H1 (cell line): ENCODE results near the gene SECISBP2L. TPM values are rescaled to one million over a fixed set of nuclear protein-coding genes. Genes with fewer than 3 reads are reported as not detected.

Source experiments
- BCL11A ChIP-seq, 2 experiments: IDR thresholded peaks; one replicate each; pipeline ENCODE4 v1.6.1; 2011; ENCODE audit warnings: low read depth in 2 of 2, low read length in 2 of 2, mild to moderate bottlenecking in 2 of 2
- CBX5 ChIP-seq: fragments of 300-800, 300-1000 bp; sonication (generic); IDR thresholded peaks from 2 replicates; pipeline ENCODE4 v1.7.1; 2016; ENCODE audit warnings: antibody characterized with exemption, low read length, low read depth
- EGR1 ChIP-seq: IDR thresholded peaks from 2 replicates; pipeline ENCODE4 v1.6.1; 2011; ENCODE audit warnings: low read depth, low read length, borderline replicate concordance
- JUND ChIP-seq: IDR thresholded peaks from 2 replicates; pipeline ENCODE4 v1.6.1; 2011; ENCODE audit warnings: mild to moderate bottlenecking, improper control_type of control experiment, low read length
- SP4 ChIP-seq: IDR thresholded peaks from 2 replicates; pipeline ENCODE4 v1.6.1; 2012; ENCODE audit warnings: low read length, inconsistent platforms
- polyA plus RNA-seq, 7 experiments: library from polyadenylated mRNA; depleted of rRNA in 3 of 7; stranded (reverse) in 5 of 7; unstranded in 2 of 7; fragments of >200 nt in 5 of 7; fragments of 200-250 nt in 2 of 7; gene quantifications; 1 replicate in 5 of 7; 2 replicates in 1 of 7; 4 replicates in 1 of 7; pipeline versions ENCODE4 v1.2.1 to v1.2.3, GENCODE V29; 2011 to 2013; ENCODE audit warnings: missing spikeins in 2 of 7, mixed read lengths in 2 of 7
- total RNA-seq: library from RNA; stranded (reverse); fragmentation: NEBNext Ultra II Directional; extraction: Animal tissue kit (Norgen Biotek cat#: 25700); gene quantifications from 2 replicates; pipeline ENCODE4 v1.2.1, GENCODE V29; 2021
- TF ChIP-seq, protein P1 (sequence below): IDR thresholded peaks from 2 replicates; pipeline ENCODE4 v1.6.1; 2012; ENCODE audit warnings: inconsistent platforms

SECISBP2L gene
- total and polyA plus RNA-seq, 2 of the 8 experiments (the other 6 are each of a cell fraction or from before 2014, with no cell fraction given) = 7.6 to 22.8 TPM

DNA sequence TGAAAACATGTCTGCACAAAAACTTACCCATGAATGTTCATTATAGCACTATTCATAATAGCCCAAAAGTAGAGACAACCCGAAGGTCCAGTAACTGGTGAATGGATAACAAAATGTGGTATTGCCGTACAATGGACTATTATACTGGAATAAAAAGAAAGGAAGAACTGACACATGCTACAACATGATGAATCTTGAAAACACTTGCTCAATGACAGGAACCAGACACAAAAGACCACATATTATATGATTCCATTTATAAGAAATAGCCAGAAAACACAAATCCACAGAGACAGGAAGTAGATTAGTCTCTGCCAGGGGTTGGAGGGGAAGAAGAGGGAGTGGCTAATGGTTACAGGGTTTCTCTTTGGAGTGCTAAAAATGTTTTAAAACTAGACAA lies 100.9 kb downstream of the SECISBP2L start (continued):
- TF ChIP-seq EGR1 (no peak), JUND (no peak), CBX5 (no peak), SP4 (no peak), BCL11A (IDR thresholded peaks at IDR 0.05; ENCODE audit: low read depth in 2 of 2, low read length in 2 of 2) (no peak)
- TF ChIP-seq, protein P1, sequence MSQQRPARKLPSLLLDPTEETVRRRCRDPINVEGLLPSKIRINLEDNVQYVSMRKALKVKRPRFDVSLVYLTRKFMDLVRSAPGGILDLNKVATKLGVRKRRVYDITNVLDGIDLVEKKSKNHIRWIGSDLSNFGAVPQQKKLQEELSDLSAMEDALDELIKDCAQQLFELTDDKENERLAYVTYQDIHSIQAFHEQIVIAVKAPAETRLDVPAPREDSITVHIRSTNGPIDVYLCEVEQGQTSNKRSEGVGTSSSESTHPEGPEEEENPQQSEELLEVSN = no peak
